ENCODE data around the gene NCEH1. TPM values are rescaled to one million over a fixed set of nuclear protein-coding genes. Genes with fewer than 3 reads are reported as not detected.

Gene NCEH1
- total and polyA plus RNA-seq, 2 experiments from 2014 or later, result 1.8 to 4.9 TPM

DNA sequence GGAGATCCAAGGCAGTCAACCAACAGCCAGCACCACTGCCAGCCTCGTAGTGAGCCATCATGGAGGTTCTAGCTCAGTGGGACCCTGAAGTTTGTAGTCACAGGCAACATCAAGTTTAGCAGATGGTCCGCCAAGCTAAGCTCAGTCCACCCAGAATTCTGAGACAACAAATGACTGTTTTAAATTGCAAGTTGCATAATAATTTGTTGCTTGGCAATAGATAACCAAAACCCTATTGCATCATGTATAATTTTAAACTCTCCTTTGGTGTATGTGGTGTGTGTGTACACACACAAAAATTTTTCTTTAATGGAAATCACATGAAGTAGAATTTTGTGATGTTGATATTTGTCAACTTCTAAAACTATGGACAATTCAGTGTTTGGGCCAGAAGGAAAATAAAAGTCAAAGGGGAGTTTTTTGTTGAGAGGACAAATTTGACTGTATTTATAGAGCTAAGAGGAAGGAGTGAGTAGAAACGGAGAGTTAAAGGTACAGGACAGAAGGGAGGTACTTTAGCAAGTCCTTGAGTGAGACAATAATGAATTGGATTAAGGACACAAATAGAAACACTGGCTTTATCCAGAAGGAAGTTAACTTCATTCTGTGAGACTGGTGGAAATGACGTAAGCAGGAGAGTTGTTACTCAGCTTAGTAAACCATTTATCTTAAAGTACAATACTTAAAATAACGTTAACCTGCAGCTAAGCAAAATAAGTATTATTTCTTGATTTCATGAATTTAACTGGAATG lies 83.6 kb downstream of the NCEH1 start (continued):
- TF ChIP-seq, protein P1, sequence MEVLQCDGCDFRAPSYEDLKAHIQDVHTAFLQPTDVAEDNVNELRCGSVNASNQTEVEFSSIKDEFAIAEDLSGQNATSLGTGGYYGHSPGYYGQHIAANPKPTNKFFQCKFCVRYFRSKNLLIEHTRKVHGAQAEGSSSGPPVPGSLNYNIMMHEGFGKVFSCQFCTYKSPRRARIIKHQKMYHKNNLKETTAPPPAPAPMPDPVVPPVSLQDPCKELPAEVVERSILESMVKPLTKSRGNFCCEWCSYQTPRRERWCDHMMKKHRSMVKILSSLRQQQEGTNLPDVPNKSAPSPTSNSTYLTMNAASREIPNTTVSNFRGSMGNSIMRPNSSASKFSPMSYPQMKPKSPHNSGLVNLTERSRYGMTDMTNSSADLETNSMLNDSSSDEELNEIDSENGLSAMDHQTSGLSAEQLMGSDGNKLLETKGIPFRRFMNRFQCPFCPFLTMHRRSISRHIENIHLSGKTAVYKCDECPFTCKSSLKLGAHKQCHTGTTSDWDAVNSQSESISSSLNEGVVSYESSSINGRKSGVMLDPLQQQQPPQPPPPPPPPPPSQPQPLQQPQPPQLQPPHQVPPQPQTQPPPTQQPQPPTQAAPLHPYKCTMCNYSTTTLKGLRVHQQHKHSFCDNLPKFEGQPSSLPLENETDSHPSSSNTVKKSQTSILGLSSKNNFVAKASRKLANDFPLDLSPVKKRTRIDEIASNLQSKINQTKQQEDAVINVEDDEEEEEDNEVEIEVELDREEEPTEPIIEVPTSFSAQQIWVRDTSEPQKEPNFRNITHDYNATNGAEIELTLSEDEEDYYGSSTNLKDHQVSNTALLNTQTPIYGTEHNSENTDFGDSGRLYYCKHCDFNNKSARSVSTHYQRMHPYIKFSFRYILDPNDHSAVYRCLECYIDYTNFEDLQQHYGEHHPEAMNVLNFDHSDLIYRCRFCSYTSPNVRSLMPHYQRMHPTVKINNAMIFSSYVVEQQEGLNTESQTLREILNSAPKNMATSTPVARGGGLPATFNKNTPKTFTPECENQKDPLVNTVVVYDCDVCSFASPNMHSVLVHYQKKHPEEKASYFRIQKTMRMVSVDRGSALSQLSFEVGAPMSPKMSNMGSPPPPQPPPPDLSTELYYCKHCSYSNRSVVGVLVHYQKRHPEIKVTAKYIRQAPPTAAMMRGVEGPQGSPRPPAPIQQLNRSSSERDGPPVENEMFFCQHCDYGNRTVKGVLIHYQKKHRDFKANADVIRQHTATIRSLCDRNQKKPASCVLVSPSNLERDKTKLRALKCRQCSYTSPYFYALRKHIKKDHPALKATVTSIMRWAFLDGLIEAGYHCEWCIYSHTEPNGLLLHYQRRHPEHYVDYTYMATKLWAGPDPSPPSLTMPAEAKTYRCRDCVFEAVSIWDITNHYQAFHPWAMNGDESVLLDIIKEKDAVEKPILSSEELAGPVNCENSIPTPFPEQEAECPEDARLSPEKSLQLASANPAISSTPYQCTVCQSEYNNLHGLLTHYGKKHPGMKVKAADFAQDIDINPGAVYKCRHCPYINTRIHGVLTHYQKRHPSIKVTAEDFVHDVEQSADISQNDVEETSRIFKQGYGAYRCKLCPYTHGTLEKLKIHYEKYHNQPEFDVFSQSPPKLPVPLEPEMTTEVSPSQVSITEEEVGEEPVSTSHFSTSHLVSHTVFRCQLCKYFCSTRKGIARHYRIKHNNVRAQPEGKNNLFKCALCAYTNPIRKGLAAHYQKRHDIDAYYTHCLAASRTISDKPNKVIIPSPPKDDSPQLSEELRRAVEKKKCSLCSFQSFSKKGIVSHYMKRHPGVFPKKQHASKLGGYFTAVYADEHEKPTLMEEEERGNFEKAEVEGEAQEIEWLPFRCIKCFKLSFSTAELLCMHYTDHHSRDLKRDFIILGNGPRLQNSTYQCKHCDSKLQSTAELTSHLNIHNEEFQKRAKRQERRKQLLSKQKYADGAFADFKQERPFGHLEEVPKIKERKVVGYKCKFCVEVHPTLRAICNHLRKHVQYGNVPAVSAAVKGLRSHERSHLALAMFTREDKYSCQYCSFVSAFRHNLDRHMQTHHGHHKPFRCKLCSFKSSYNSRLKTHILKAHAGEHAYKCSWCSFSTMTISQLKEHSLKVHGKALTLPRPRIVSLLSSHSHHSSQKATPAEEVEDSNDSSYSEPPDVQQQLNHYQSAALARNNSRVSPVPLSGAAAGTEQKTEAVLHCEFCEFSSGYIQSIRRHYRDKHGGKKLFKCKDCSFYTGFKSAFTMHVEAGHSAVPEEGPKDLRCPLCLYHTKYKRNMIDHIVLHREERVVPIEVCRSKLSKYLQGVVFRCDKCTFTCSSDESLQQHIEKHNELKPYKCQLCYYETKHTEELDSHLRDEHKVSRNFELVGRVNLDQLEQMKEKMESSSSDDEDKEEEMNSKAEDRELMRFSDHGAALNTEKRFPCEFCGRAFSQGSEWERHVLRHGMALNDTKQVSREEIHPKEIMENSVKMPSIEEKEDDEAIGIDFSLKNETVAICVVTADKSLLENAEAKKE (CRISPR knock-in tag; IDR thresholded peaks at IDR 0.05), result no peak
- TF ChIP-seq, protein P2, sequence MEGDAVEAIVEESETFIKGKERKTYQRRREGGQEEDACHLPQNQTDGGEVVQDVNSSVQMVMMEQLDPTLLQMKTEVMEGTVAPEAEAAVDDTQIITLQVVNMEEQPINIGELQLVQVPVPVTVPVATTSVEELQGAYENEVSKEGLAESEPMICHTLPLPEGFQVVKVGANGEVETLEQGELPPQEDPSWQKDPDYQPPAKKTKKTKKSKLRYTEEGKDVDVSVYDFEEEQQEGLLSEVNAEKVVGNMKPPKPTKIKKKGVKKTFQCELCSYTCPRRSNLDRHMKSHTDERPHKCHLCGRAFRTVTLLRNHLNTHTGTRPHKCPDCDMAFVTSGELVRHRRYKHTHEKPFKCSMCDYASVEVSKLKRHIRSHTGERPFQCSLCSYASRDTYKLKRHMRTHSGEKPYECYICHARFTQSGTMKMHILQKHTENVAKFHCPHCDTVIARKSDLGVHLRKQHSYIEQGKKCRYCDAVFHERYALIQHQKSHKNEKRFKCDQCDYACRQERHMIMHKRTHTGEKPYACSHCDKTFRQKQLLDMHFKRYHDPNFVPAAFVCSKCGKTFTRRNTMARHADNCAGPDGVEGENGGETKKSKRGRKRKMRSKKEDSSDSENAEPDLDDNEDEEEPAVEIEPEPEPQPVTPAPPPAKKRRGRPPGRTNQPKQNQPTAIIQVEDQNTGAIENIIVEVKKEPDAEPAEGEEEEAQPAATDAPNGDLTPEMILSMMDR (conservative IDR thresholded peaks at IDR 0.05; ENCODE audit: low read depth in 2 of 2), result no peak

DNA sequence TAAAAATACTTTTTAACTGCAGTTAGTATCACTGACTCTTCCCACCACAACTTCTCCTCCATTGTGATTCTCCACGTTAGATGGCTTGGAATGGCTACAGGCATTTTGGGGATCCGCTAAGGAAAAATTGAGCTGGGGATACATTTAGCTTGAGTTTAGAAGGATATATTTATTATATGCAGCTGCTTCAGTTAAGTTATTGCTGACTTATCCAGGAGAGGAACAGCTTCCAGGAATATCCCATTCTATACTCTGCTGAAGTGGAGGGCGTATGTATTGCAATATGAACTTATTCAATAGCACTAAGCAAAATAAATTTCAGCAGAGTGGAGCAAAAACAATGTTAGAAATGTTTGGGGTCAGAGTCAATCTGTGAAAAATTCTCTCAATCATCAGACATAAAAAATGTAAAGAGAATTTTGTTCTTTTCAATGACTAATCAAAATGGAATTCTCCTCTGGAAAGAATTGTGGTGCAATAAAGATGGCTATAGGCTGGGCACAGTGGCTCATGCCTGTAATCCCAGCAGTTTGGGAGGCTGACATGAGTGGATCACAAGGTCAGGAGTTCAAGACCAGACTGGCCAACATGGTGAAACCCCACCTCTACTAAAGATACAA lies 84.7 kb downstream of the NCEH1 start:
- H3K79me2 ChIP-seq (replicated peaks; ENCODE audit: insufficient read depth), result no peaks in the 10 kb centered on the region
- H3K36me3 ChIP-seq (ENCODE audit: insufficient read depth), result no peaks in the 10 kb centered on the region
- no peaks in the 10 kb centered on the region for H3K36me3 Mint-ChIP-seq (ENCODE audit: low read depth)
- no peaks in the 10 kb centered on the region for H3K27me3 ChIP-seq (ENCODE audit: insufficient read depth)
- no peaks in the 10 kb centered on the region for H4K20me1 ChIP-seq (replicated peaks; ENCODE audit: insufficient read depth)
- no peak overlapping the region for H3K27ac ChIP-seq (ENCODE audit: low read depth)
- DNase-seq (ENCODE audit: low spot score), result no peak
- H3F3A ChIP-seq (replicated peaks; ENCODE audit: low read depth), result no peaks in the 10 kb centered on the region
- H3K9me2 ChIP-seq (ENCODE audit: insufficient read depth), result no peaks in the 10 kb centered on the region
- no peak for ATAC-seq
- no peaks in the 10 kb centered on the region for H3K9me3 Mint-ChIP-seq
- H3K4me1 Mint-ChIP-seq, result peaks cover 11% of the 10 kb centered on the region
- H3K4me3 ChIP-seq, result no peak overlapping the region
- H3K27ac Mint-ChIP-seq, result no peak overlapping the region
- peaks cover 5% of the 10 kb centered on the region for H3K27me3 Mint-ChIP-seq (ENCODE audit: insufficient read depth, low read depth, poor library complexity)
- H3K4me3 Mint-ChIP-seq, result no peak overlapping the region
- H3K4me2 ChIP-seq, result no peak overlapping the region
- peaks cover 9% of the 10 kb centered on the region; the same call in 1 of the 2 replicates for H3K4me1 ChIP-seq (ENCODE audit: insufficient read depth)
- no peak overlapping the region for H2AFZ ChIP-seq
- TF ChIP-seq ZNF331 (CRISPR knock-in tag; IDR thresholded peaks at IDR 0.05; ENCODE audit: low read depth) (no peak), EZH2 (IDR thresholded peaks at IDR 0.05; ENCODE audit: low read depth, unreplicated experiment) (no peak), STAT1 (IDR thresholded peaks at IDR 0.05; ENCODE audit: unreplicated experiment) (no peak), POLR2AphosphoS5 (IDR thresholded peaks at IDR 0.05; ENCODE audit: low read depth) (no peak), EZH2phosphoT487 (IDR thresholded peaks at IDR 0.05; ENCODE audit: unreplicated experiment) (no peak), NANOG (IDR thresholded peaks at IDR 0.05; ENCODE audit: borderline replicate concordance) (no peak)
- TF ChIP-seq, protein P3, sequence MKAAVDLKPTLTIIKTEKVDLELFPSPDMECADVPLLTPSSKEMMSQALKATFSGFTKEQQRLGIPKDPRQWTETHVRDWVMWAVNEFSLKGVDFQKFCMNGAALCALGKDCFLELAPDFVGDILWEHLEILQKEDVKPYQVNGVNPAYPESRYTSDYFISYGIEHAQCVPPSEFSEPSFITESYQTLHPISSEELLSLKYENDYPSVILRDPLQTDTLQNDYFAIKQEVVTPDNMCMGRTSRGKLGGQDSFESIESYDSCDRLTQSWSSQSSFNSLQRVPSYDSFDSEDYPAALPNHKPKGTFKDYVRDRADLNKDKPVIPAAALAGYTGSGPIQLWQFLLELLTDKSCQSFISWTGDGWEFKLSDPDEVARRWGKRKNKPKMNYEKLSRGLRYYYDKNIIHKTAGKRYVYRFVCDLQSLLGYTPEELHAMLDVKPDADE (IDR thresholded peaks at IDR 0.05), result no peak
- TF ChIP-seq, protein P2 (conservative IDR thresholded peaks at IDR 0.05; ENCODE audit: low read depth in 2 of 2), result no peak
